ENCODE results near the gene A4GNT. TPM values are rescaled to one million over a fixed set of nuclear protein-coding genes. Genes with fewer than 3 reads are reported as not detected.
"Not testable (repeated sequence)": the region's sequence is repeated elsewhere in the genome, so short reads cannot be mapped to it uniquely, and the experiment has no call there.

The A4GNT gene
- total RNA-seq, 1 experiment from 2014 or later = not detected

GRCh38 chr3:138114431-138114918, 17.7 kb downstream of the A4GNT start:
- H3K4me3 ChIP-seq (ENCODE audit: low read length) = no peak overlapping the region
- H4K20me1 ChIP-seq (ENCODE audit: insufficient read depth, low read depth, low read length) = no peaks in the 10 kb centered on the region
- no peaks in the 10 kb centered on the region for H3K4me1 ChIP-seq (ENCODE audit: low read length)
- H3K4me2 ChIP-seq (ENCODE audit: low read depth, low read length, poor library complexity, severe bottlenecking) = no peak overlapping the region
- no peaks in the 10 kb centered on the region for H3K9me2 ChIP-seq (replicated peaks; ENCODE audit: insufficient read depth, low read length)
- H3K9me3 ChIP-seq (ENCODE audit: low read length) = no peaks in the 10 kb centered on the region
- H3K27me3 ChIP-seq (ENCODE audit: low read length) = no peaks in the 10 kb centered on the region
- no peak overlapping the region for H3K9ac ChIP-seq (ENCODE audit: low read length)
- H2AFZ ChIP-seq (ENCODE audit: low read length) = no peak overlapping the region
- H3K27ac ChIP-seq (ENCODE audit: low read length) = no peak overlapping the region
- H3K36me3 ChIP-seq (ENCODE audit: insufficient read depth, low read length) = no peaks in the 10 kb centered on the region
- no peaks in the 10 kb centered on the region for H3K79me2 ChIP-seq (ENCODE audit: low read length)
- no peak for DNase-seq

- H3K27ac ChIP-seq (ENCODE audit: low read length) = no peak overlapping the region
These were observed 18.9 kb downstream of the A4GNT start for GRCh38 chr3:138113326-138113725.

GRCh38 chr3:138112362-138112761, 19.8 kb downstream of the A4GNT start:
- no peaks in the 10 kb centered on the region for H3K36me3 ChIP-seq (ENCODE audit: insufficient read depth, low read length)
- H3K79me2 ChIP-seq (ENCODE audit: low read length) = no peaks in the 10 kb centered on the region
- no peak overlapping the region for H3K4me2 ChIP-seq (ENCODE audit: low read depth, low read length, poor library complexity, severe bottlenecking)
- no peak overlapping the region for H2AFZ ChIP-seq (ENCODE audit: low read length)
- H3K9me2 ChIP-seq (replicated peaks; ENCODE audit: insufficient read depth, low read length) = no peaks in the 10 kb centered on the region
- no peak overlapping the region for H3K9ac ChIP-seq (ENCODE audit: low read length)
- no peak overlapping the region for H3K27ac ChIP-seq (ENCODE audit: low read length)
- H3K4me3 ChIP-seq (ENCODE audit: low read length) = no peak overlapping the region
- DNase-seq = no peak
- H3K4me1 ChIP-seq (ENCODE audit: low read length) = no peaks in the 10 kb centered on the region
- H3K27me3 ChIP-seq (ENCODE audit: low read length) = no peaks in the 10 kb centered on the region
- H3K9me3 ChIP-seq (ENCODE audit: low read length) = no peaks in the 10 kb centered on the region
- H4K20me1 ChIP-seq (ENCODE audit: insufficient read depth, low read depth, low read length) = no peaks in the 10 kb centered on the region

More at GRCh38 chr3:138113326-138113725, 18.9 kb downstream of the A4GNT start:
- Histone ChIP-seq H2AFZ (ENCODE audit: low read length) (no peak overlapping the region), H3K9me3 (ENCODE audit: low read length) (no peaks in the 10 kb centered on the region), H3K36me3 (ENCODE audit: insufficient read depth, low read length) (no peaks in the 10 kb centered on the region), H3K9me2 (replicated peaks; ENCODE audit: insufficient read depth, low read length) (no peaks in the 10 kb centered on the region), H3K4me2 (ENCODE audit: low read depth, low read length, poor library complexity, severe bottlenecking) (no peak overlapping the region), H3K79me2 (ENCODE audit: low read length) (no peaks in the 10 kb centered on the region), H3K4me1 (ENCODE audit: low read length) (no peaks in the 10 kb centered on the region), H3K27me3 (ENCODE audit: low read length) (no peaks in the 10 kb centered on the region), H3K9ac (ENCODE audit: low read length) (no peak overlapping the region), H3K4me3 (ENCODE audit: low read length) (no peak overlapping the region), H4K20me1 (ENCODE audit: insufficient read depth, low read depth, low read length) (no peaks in the 10 kb centered on the region)
- no peak for DNase-seq

- no peak overlapping the region for H3K4me3 ChIP-seq (ENCODE audit: low read length)
- DNase-seq = no peak
- H4K20me1 ChIP-seq (ENCODE audit: insufficient read depth, low read depth, low read length) = no peaks in the 10 kb centered on the region
- H3K4me1 ChIP-seq (ENCODE audit: low read length) = no peaks in the 10 kb centered on the region
- no peaks in the 10 kb centered on the region for H3K36me3 ChIP-seq (ENCODE audit: insufficient read depth, low read length)
- no peak overlapping the region for H2AFZ ChIP-seq (ENCODE audit: low read length)
- H3K4me2 ChIP-seq (ENCODE audit: low read depth, low read length, poor library complexity, severe bottlenecking) = no peak overlapping the region
- no peaks in the 10 kb centered on the region for H3K9me2 ChIP-seq (replicated peaks; ENCODE audit: insufficient read depth, low read length)
- H3K79me2 ChIP-seq (ENCODE audit: low read length) = no peaks in the 10 kb centered on the region
- H3K9me3 ChIP-seq (ENCODE audit: low read length) = no peaks in the 10 kb centered on the region
- no peaks in the 10 kb centered on the region for H3K27me3 ChIP-seq (ENCODE audit: low read length)
- H3K9ac ChIP-seq (ENCODE audit: low read length) = no peak overlapping the region
- H3K27ac ChIP-seq (ENCODE audit: low read length) = no peak overlapping the region
These were observed 26.6 kb downstream of the A4GNT start for GRCh38 chr3:138105598-138105997.

GRCh38 chr3:138103466-138103865, 28.7 kb downstream of the A4GNT start:
- H2AFZ ChIP-seq (ENCODE audit: low read length) = no peak overlapping the region
- no peaks in the 10 kb centered on the region for H4K20me1 ChIP-seq (ENCODE audit: insufficient read depth, low read depth, low read length)
- H3K27ac ChIP-seq (ENCODE audit: low read length) = no peak overlapping the region
- no peak overlapping the region for H3K4me3 ChIP-seq (ENCODE audit: low read length)
- H3K4me2 ChIP-seq (ENCODE audit: low read depth, low read length, poor library complexity, severe bottlenecking) = no peak overlapping the region
- H3K27me3 ChIP-seq (ENCODE audit: low read length) = no peaks in the 10 kb centered on the region
- no peaks in the 10 kb centered on the region for H3K9me2 ChIP-seq (replicated peaks; ENCODE audit: insufficient read depth, low read length)
- H3K36me3 ChIP-seq (ENCODE audit: insufficient read depth, low read length) = no peaks in the 10 kb centered on the region
- no peak for DNase-seq
- no peak overlapping the region for H3K9ac ChIP-seq (ENCODE audit: low read length)
- no peaks in the 10 kb centered on the region for H3K79me2 ChIP-seq (ENCODE audit: low read length)
- H3K4me1 ChIP-seq (ENCODE audit: low read length) = no peaks in the 10 kb centered on the region
- no peaks in the 10 kb centered on the region for H3K9me3 ChIP-seq (ENCODE audit: low read length)

- not testable (repeated sequence) for H4K20me1 ChIP-seq (ENCODE audit: insufficient read depth, low read depth, low read length); H3K9ac ChIP-seq (ENCODE audit: low read length); H3K27me3 ChIP-seq (ENCODE audit: low read length); H3K79me2 ChIP-seq (ENCODE audit: low read length); DNase-seq; H3K4me1 ChIP-seq (ENCODE audit: low read length); H3K36me3 ChIP-seq (ENCODE audit: insufficient read depth, low read length); H3K4me2 ChIP-seq (ENCODE audit: low read depth, low read length, poor library complexity, severe bottlenecking); H3K9me2 ChIP-seq (replicated peaks; ENCODE audit: insufficient read depth, low read length); H3K27ac ChIP-seq (ENCODE audit: low read length); H2AFZ ChIP-seq (ENCODE audit: low read length); H3K4me3 ChIP-seq (ENCODE audit: low read length); H3K9me3 ChIP-seq (ENCODE audit: low read length)
These were observed 30.7 kb downstream of the A4GNT start for GRCh38 chr3:138101351-138101940.

- no peaks in the 10 kb centered on the region for H3K9me3 ChIP-seq (ENCODE audit: low read length)
- no peaks in the 10 kb centered on the region for H3K36me3 ChIP-seq (ENCODE audit: insufficient read depth, low read length)
- no peak overlapping the region for H3K4me2 ChIP-seq (ENCODE audit: low read depth, low read length, poor library complexity, severe bottlenecking)
- H3K4me1 ChIP-seq (ENCODE audit: low read length) = no peaks in the 10 kb centered on the region
- no peaks in the 10 kb centered on the region for H4K20me1 ChIP-seq (ENCODE audit: insufficient read depth, low read depth, low read length)
- H3K4me3 ChIP-seq (ENCODE audit: low read length) = no peak overlapping the region
- H3K79me2 ChIP-seq (ENCODE audit: low read length) = no peaks in the 10 kb centered on the region
- H3K9me2 ChIP-seq (replicated peaks; ENCODE audit: insufficient read depth, low read length) = no peaks in the 10 kb centered on the region
- H2AFZ ChIP-seq (ENCODE audit: low read length) = no peak overlapping the region
- H3K27ac ChIP-seq (ENCODE audit: low read length) = no peak overlapping the region
- no peak overlapping the region for H3K9ac ChIP-seq (ENCODE audit: low read length)
- no peaks in the 10 kb centered on the region for H3K27me3 ChIP-seq (ENCODE audit: low read length)
- DNase-seq = no peak
These were observed 32.8 kb downstream of the A4GNT start for GRCh38 chr3:138099417-138099816.

GRCh38 chr3:138097192-138098172, 34.7 kb downstream of the A4GNT start:
- DNase-seq = peak; percentile 47
- no peak overlapping the region for H3K27ac ChIP-seq (ENCODE audit: low read length)
- no peaks in the 10 kb centered on the region for H3K36me3 ChIP-seq (ENCODE audit: insufficient read depth, low read length)
- H2AFZ ChIP-seq (ENCODE audit: low read length) = no peak overlapping the region
- H3K9ac ChIP-seq (ENCODE audit: low read length) = no peak overlapping the region
- no peaks in the 10 kb centered on the region for H4K20me1 ChIP-seq (ENCODE audit: insufficient read depth, low read depth, low read length)
- no peaks in the 10 kb centered on the region for H3K9me3 ChIP-seq (ENCODE audit: low read length)
- no peaks in the 10 kb centered on the region for H3K79me2 ChIP-seq (ENCODE audit: low read length)
- no peaks in the 10 kb centered on the region for H3K4me1 ChIP-seq (ENCODE audit: low read length)
- no peak overlapping the region for H3K4me3 ChIP-seq (ENCODE audit: low read length)
- H3K4me2 ChIP-seq (ENCODE audit: low read depth, low read length, poor library complexity, severe bottlenecking) = no peak overlapping the region
- no peaks in the 10 kb centered on the region for H3K27me3 ChIP-seq (ENCODE audit: low read length)
- no peaks in the 10 kb centered on the region for H3K9me2 ChIP-seq (replicated peaks; ENCODE audit: insufficient read depth, low read length)
